Right ventricle myocardium superior (tissue), 1 donor: ENCODE measurements around the gene CLTCL1. TPM values are rescaled to one million over a fixed set of nuclear protein-coding genes. Genes with fewer than 3 reads are reported as not detected.
"Not testable (repeated sequence)": the region's sequence is repeated elsewhere in the genome, so short reads cannot be mapped to it uniquely, and the experiment has no call there.

Experiments used
- ATAC-seq: fragments of 200-7000 bp; cut with Tn5 transposase; one replicate; pipeline ENCODE4 v1.9.1; 2020; ENCODE audit warnings: mild to moderate bottlenecking; ENCODE audit not compliant: poor library complexity
- DNase-seq: peaks from one replicate; pipeline ENCODE4 v3.0.0-alpha.2; 2020
- intact Hi-C: fragments of 100-400 bp; cut with DNase I; formaldehyde crosslinking; loops from one replicate; pipeline ENCODE4 v1.11.2; 2022
- total RNA-seq: library from RNA; stranded (reverse); fragmentation: NEBNext Ultra II Directional; extraction: Animal tissue kit (Norgen Biotek cat#: 25700); gene quantifications from one replicate; pipeline ENCODE4 v1.2.1, GENCODE V29; 2021
- donor health status: DM: no; HTN: yes; CAD: no; lungs with severe emphysema.

The CLTCL1 gene
- total RNA-seq, 1 donor from 2014 or later, result 9.6 TPM

GRCh38 chr22:19265779-19266178 lies 25.7 kb downstream of the CLTCL1 start:
- no peak for ATAC-seq
- intact Hi-C loops, result no loop called here
- no peak for DNase-seq

- ATAC-seq (no peak), DNase-seq (no peak)
- intact Hi-C loops, result no loop called here
Measured at GRCh38 chr22:19260804-19261203, 30.7 kb downstream of the CLTCL1 start.

DNA sequence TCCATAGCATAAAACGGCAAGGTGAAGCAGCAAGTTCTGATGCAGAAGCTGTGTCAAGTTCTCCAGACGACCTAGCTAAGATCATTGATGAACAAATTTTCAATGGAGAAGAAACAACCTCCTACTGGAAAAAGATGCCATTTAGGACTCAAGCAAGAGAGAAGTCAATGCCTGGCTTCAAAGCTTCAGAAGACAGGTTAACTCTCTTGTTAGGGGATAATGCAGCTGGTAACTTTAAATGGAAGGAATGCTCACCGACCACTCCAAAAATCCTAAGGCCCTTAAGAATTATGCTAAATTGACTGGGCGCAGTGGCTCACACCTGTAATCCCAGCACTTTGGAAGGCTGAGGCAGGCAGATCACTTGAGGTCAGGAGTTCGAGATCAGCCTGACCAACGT lies 31.3 kb downstream of the CLTCL1 start:
- ATAC-seq, result no peak
- intact Hi-C loops, result no loop called here

GRCh38 chr22:19258968-19259288 lies 32.6 kb downstream of the CLTCL1 start:
- ATAC-seq, intact Hi-C loops: not testable (repeated sequence)

More for the DNA sequence above, 31.3 kb downstream of the CLTCL1 start:
- no peak for DNase-seq

DNA sequence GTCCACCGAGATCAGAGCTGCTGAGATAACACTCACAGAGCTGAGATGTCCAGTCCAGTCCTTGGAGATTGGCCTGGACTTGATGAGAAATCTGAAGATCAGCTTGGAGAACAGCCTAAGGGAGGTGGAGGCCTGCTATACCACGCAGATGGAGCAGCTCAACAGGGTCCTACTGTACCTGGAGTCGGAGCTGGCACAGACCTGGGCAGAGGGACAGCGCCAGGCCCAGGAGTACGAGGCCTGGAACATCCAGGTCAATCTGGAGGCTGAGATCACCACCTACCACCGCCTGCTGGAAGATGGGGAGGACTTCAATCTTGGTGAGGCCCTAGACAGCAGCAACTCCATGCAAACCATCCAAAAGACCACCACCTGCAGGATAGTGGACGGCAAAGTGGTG lies 33.1 kb downstream of the CLTCL1 start:
- no peak for DNase-seq
- intact Hi-C loops, result no loop called here
- no peak for ATAC-seq

More at GRCh38 chr22:19258968-19259288, 32.6 kb downstream of the CLTCL1 start:
- not testable (repeated sequence) for DNase-seq

DNA sequence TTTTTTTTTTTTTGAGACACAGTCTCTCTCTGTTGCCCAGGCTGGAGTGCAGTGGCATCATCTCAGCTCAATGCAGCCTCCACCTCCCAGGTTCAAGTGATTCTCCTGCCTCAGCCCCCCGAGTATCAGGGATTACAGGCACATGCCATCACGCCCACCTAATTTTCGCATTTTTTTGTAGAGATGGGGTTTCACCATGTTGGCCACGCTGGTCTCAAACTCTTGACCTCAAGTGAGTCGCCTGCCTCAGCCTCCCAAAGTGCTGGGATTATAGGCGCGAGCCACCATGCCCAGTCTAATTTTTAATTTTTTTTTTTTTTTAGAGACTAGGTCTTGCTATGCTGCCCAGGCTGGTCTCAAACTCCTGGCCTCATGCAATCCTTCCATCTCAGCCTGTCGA lies 35.2 kb downstream of the CLTCL1 start:
- intact Hi-C loops, ATAC-seq, DNase-seq: not testable (repeated sequence)

GRCh38 chr22:19253143-19253542 lies 38.4 kb downstream of the CLTCL1 start:
- ATAC-seq (no peak), DNase-seq (no peak)
- intact Hi-C loops, result no loop called here

DNA sequence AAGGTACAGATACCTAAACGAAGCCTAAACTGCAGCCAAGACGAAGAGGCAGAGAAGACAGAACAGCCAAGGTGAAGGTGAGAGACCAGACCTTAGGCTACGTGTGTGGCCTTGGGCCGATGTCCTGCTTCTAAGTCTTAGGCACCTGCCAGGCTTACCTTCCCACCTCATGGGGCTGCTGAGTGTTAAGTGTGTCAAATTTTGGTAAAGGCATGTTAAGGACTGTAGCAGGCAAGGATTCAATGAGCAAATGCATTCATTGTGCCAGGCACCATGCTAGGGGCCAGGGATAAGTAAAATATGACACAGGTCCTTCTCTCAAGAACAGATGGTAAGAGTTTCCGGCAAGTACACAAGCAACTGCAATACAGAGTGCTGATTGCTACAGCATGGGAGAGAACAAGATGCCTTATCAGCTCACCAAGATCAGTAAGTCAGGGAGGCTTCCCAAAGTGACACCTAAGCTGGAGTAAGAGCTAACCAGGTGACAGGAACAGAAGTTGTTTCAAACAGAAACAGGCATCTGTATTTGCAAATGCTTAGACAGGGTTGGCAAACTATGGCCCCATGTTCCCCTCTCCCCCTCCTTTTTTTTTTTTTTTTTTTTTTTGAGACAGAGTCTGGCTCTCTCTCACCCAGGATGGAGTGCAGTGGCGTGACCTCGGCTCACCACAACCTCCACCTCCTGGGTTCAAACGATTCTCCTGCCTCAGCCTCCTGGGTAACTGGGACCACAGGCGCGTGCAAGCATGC lies 46.7 kb downstream of the CLTCL1 start:
- no peak for DNase-seq
- intact Hi-C loops, result no loop called here
- no peak for ATAC-seq

DNA sequence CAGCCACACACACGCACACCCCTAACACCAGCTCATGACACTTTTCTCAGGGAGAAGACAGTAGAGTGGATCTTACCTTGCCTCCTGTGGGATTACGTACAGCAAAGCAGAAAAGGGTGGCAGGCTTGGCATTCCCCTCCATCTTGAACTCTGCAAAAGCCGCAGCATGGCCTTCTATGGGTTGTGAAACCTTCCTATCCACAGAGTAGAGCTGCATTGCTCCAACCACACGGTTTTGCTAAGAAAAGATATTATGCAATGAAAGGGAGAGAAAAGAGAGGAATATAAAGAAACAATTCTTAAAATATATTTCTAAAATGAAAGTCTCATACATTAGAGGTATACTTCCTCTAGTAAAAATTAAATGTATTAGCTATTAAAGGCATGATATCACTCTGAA lies 48.8 kb downstream of the CLTCL1 start:
- no peak for ATAC-seq
- intact Hi-C loops, result no loop called here
- DNase-seq, result no peak

- ATAC-seq, result no peak
- intact Hi-C loops, result no loop called here
Measured at GRCh38 chr22:19241593-19241906, 50.0 kb downstream of the CLTCL1 start.

DNA sequence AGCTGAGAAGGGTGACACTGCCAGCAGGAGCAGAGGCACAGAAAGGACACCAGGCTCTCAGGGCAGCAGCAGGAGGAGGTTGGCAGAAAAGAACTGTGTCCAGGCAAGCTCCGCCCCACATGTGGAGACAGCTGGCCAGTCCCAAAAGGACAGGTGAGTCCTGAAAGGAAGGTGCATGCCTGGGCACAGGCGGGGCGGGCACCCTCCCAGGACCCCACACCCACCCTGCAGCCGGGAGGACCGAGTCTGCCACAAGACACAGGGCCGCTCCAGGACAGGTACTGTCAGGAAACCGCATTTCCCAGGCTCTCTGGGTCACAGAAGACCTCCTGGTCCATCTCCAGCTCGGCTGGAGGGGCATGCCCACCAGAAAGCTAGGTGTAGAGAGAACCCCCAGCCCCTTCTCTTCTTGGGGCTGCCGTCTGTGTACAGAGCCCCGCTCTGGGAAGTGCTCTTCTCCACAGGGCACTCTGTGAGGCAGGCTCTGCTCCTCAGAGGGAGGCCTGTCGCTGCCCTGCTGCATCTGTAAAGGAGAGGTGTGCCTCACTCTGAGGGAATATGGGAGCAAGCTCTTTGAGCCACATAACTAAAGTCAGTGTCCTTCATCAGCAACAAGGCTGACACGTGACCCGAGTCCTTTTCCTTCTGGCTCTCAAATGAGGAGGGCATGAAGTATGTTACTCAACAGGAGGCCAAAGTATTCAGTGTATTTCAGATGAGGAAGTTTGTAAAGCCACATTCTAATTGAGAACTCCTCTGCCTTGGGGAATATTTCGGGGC lies 50.5 kb downstream of the CLTCL1 start:
- intact Hi-C loops, result no loop called here
- DNase-seq (no peak), ATAC-seq (no peak)

More at GRCh38 chr22:19241593-19241906, 50.0 kb downstream of the CLTCL1 start:
- no peak for DNase-seq

DNA sequence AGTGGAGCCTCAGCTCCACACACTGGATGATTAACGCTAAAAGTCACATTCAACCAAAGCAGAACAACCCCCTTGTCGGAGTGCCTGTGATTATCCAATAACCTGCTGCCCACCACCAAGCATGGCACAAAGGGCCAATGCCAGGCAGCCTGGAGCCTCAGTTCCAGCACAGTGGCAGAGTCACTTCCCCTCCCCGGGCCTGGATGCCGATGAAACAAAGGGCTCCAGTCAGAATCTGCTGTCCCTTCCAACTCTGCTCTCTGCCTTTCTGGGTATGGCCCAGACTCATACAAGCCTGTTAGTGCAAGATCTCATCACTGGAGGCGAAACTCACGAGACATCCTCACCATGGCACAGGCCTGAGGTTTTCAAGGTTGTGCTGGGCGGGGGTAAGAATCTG lies 52.1 kb downstream of the CLTCL1 start:
- no peak for ATAC-seq
- intact Hi-C loops, result no loop called here
- no peak for DNase-seq

GRCh38 chr22:19238900-19239299 lies 52.6 kb downstream of the CLTCL1 start:
- peak; percentile 85 for ATAC-seq
- intact Hi-C loops, result no loop called here
- DNase-seq, result no peak

GRCh38 chr22:19235874-19236273 lies 55.6 kb downstream of the CLTCL1 start:
- ATAC-seq (no peak), DNase-seq (no peak)
- intact Hi-C loops, result no loop called here

GRCh38 chr22:19234126-19234896 lies 57.2 kb downstream of the CLTCL1 start:
- DNase-seq (no peak), ATAC-seq (no peak)
- intact Hi-C loops, result no loop called here

- DNase-seq (no peak), ATAC-seq (no peak)
- intact Hi-C loops, result no loop called here
Measured at GRCh38 chr22:19233189-19233661, 58.3 kb downstream of the CLTCL1 start.

GRCh38 chr22:19232623-19233022 lies 58.9 kb downstream of the CLTCL1 start:
- DNase-seq (no peak), ATAC-seq (no peak)
- intact Hi-C loops, result no loop called here

DNA sequence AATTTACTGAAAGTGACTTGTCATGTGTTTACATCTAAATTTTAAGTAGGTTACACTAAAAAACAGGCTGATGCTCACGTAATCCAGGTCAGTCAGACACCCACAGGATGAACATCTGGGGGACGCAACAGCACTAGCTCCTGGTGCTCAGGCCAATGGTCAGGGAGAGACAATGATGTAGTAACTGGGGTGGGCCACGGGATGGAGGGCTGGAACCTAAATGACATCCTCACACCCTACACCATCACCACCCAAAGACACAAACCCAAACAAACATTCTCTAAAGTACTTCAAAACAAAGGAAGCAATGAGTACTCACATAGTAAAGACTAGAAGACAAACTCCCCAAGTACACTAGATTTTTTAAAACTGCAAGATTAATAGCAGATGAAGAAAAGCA lies 59.5 kb downstream of the CLTCL1 start:
- DNase-seq (no peak), ATAC-seq (no peak)
- intact Hi-C loops, result no loop called here

DNA sequence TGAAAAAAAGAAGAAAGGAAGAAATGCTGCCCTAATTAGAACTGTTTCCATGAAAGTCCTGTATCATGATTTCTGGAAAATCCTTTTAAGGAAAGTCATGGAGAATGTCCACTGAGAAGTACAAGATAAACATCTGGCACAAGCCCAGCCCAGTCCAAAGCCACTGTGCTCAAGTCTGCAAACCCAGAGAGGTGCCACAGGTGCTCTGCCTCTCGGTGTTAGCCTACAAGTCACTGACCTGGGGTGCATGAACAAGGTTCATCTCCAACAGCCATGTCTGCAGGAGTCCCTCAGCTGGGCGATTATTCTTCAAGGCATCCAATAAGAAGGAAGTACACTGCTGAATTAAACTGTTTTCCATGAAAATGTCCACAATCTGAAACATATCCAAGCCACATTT lies 61.9 kb downstream of the CLTCL1 start:
- ATAC-seq, result no peak
- intact Hi-C loops, result no loop called here

GRCh38 chr22:19228179-19228578 lies 63.3 kb downstream of the CLTCL1 start:
- intact Hi-C loops, result no loop called here
- ATAC-seq (peak; percentile 53), DNase-seq (no peak)

More for the DNA sequence above, 61.9 kb downstream of the CLTCL1 start:
- no peak for DNase-seq
